ENCODE measurements around the gene DMRT2.

DNA sequence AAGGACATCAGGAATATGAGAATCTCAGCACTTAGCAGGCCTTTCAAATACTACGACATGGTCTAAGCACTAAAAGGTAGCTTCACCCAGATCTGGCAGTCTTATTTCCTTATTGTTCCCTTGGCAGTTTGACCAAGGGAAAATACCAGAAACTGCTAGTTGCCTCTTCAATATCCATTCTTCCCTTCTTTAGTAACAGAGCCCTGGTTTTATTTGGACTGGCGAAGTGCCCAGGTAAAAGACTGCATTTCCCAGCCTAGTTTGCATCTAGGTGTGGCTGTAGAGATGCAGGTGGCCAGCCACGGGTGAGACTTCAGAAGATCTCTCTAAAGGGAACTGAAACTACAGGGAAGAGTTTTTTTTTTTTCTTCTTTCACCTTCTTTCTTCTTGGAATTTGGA, 21.6 kb downstream of the DMRT2 start:
- TF ChIP-seq, protein P1, sequence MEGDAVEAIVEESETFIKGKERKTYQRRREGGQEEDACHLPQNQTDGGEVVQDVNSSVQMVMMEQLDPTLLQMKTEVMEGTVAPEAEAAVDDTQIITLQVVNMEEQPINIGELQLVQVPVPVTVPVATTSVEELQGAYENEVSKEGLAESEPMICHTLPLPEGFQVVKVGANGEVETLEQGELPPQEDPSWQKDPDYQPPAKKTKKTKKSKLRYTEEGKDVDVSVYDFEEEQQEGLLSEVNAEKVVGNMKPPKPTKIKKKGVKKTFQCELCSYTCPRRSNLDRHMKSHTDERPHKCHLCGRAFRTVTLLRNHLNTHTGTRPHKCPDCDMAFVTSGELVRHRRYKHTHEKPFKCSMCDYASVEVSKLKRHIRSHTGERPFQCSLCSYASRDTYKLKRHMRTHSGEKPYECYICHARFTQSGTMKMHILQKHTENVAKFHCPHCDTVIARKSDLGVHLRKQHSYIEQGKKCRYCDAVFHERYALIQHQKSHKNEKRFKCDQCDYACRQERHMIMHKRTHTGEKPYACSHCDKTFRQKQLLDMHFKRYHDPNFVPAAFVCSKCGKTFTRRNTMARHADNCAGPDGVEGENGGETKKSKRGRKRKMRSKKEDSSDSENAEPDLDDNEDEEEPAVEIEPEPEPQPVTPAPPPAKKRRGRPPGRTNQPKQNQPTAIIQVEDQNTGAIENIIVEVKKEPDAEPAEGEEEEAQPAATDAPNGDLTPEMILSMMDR (IDR thresholded peaks at IDR 0.05): no peak
- no peak for TF ChIP-seq POLR2A (IDR thresholded peaks at IDR 0.05)
